ENCODE data around the gene ZDHHC20.
A peak's percentile ranks its signal among the peaks of the same experiment; 100 is the strongest.
"Not testable (repeated sequence)": the region's sequence is repeated elsewhere in the genome, so short reads cannot be mapped to it uniquely, and the experiment has no call there.

ZDHHC20 gene

DNA sequence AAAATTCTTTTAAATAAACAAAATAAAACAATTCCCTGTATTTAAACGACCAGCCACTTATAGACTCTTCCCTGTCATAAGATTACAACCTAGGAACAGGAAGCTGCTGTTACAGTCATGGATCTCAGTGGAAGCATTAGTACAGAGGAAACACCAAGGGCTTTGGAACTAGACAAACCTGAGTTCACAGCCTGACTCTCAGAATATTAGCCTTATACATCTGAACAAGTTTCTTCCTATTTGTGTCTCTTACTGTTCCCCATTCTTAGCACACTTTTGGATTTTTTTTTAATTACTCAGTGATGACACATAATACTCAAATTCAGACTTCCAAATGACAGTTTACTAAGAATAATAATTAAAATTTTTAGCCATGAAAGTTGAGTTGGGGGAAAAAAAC lies 46.1 kb downstream of the ZDHHC20 start:
- no peak for FAIRE-seq
- TF ChIP-seq POLR2A (IDR thresholded peaks at IDR 0.05; ENCODE audit: low read depth, low read length), result no peak
- no peak for DNase-seq (ENCODE audit: insufficient read length, low spot score)

GRCh38 chr13:21410453-21410852 lies 48.6 kb downstream of the ZDHHC20 start:
- not testable (repeated sequence) for FAIRE-seq

GRCh38 chr13:21405309-21405708 lies 53.8 kb downstream of the ZDHHC20 start:
- FAIRE-seq (no peak), DNase-seq (ENCODE audit: insufficient read length, low spot score) (no peak)
- TF ChIP-seq POLR2A (IDR thresholded peaks at IDR 0.05; ENCODE audit: low read depth, low read length), result no peak

More at GRCh38 chr13:21410453-21410852, 48.6 kb downstream of the ZDHHC20 start:
- not testable (repeated sequence) for DNase-seq (ENCODE audit: insufficient read length, low spot score)

DNA sequence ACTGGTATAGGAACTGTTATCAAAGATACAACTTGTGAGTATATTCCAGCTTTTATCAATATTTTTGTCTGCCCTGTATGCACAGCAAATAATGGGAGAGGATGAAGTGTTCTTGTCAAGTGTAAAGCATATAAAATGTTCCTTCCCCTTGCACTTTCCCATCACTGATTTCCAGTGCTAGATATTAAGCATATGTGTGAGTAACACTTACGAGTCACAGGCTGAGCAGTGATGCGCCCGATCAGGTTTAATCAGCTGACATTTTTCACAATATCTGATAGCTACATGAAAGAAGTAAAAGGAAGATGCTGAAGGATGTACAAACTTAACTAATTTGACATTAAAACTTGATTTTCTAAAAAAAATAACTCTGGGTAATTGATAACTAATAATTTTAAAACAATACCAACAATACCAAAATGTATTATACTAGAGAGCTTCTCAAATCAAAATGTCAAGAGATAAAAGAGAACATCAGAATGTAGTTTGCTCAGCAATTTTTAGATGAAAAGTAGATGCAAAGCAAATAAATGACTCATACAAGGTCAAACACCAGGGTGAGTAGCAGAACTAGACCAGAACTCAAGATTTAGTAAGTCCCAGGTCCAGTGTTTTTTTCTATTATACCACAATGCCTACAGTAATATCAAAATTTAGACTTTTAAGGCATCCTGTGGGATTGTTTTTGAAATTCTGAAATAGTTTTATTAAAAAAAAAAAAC lies 56.4 kb downstream of the ZDHHC20 start:
- FAIRE-seq (peak; percentile 83), DNase-seq (ENCODE audit: insufficient read length, low spot score) (no peak)
- no peak for TF ChIP-seq POLR2A (IDR thresholded peaks at IDR 0.05; ENCODE audit: low read depth, low read length)

- FAIRE-seq, result no peak
- no peak for TF ChIP-seq POLR2A (IDR thresholded peaks at IDR 0.05; ENCODE audit: low read depth, low read length)
- DNase-seq (ENCODE audit: insufficient read length, low spot score), result no peak
These were observed 59.4 kb downstream of the ZDHHC20 start for GRCh38 chr13:21399741-21400140.

DNA sequence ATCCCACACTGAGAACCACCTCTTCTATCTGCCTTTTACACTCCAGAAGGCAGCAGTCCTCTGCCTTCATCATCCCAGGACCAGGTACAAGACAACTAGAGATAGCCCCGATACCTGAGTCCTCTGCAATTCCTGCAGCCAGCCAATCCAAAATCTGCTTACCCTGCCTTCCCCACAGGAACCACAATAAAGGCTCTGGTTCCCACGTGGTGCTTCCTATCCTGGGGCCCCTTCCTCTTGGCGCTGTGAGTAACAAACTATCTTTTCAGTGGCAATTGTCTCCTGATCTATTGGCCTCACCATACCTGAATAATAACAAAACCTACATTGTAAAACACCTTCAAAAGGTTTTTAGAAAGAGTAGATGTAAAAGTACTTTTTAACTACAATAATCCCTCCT lies 63.1 kb downstream of the ZDHHC20 start:
- no peak for TF ChIP-seq POLR2A (IDR thresholded peaks at IDR 0.05; ENCODE audit: low read depth, low read length)
- DNase-seq (ENCODE audit: insufficient read length, low spot score) (no peak), FAIRE-seq (no peak)

DNA sequence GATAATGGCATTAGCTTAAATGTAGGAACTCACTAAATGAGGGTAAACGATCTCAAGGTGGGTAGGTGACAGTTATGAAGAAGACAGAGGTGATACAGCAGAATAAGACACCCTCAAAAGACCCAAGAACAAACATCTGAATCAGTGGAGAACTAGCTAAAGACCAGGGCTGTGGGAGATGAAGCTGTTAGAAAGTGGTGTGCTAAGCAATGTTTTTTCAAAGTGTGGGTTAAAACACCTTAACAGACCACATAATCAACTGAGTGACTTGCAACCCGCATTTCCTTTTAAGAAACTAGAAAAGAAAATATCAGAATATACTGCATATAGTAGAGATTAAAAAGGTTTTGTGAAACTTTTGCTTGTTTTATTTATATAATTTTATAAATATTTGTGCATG lies 70.0 kb downstream of the ZDHHC20 start:
- TF ChIP-seq POLR2A (IDR thresholded peaks at IDR 0.05; ENCODE audit: low read depth, low read length), result no peak
- no peak for DNase-seq (ENCODE audit: insufficient read length, low spot score)
- FAIRE-seq, result no peak

- TF ChIP-seq POLR2A (IDR thresholded peaks at IDR 0.05; ENCODE audit: low read depth, low read length), result no peak
- no peak for DNase-seq (ENCODE audit: insufficient read length, low spot score)
- no peak for FAIRE-seq
These were observed 73.4 kb downstream of the ZDHHC20 start for GRCh38 chr13:21385710-21386109.

- FAIRE-seq (no peak), DNase-seq (ENCODE audit: insufficient read length, low spot score) (no peak)
- no peak for TF ChIP-seq POLR2A (IDR thresholded peaks at IDR 0.05; ENCODE audit: low read depth, low read length)
These were observed 76.0 kb downstream of the ZDHHC20 start for GRCh38 chr13:21383090-21383489.

- not testable (repeated sequence) for FAIRE-seq; DNase-seq (ENCODE audit: insufficient read length, low spot score)
These were observed 81.8 kb downstream of the ZDHHC20 start for GRCh38 chr13:21376998-21377985.

GRCh38 chr13:21372530-21372929 lies 86.6 kb downstream of the ZDHHC20 start:
- TF ChIP-seq POLR2A (IDR thresholded peaks at IDR 0.05; ENCODE audit: low read depth, low read length), result no peak
- no peak for DNase-seq (ENCODE audit: insufficient read length, low spot score)
- no peak for FAIRE-seq

GRCh38 chr13:21371011-21371410 lies 88.1 kb downstream of the ZDHHC20 start:
- no peak for FAIRE-seq
- no peak for DNase-seq (ENCODE audit: insufficient read length, low spot score)
- no peak for TF ChIP-seq POLR2A (IDR thresholded peaks at IDR 0.05; ENCODE audit: low read depth, low read length)

DNA sequence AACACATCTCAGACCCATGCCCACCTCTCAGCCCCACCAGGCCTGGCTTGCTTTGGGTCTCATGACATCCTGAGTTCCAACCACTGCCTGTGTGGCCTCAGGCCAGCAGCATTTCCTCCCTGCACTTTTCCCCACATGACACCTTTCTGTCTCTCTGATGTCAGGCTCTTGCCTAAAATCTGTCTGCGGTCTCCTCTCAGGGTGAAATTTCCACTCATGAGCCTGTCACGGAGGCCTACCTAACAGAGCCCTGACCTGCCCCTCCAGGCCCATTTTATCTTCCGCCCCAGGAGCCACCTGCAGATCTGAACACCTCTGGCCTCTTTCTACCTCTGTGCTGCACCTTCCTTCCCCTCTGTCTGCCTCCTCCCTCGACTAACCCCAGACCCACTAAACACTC lies 93.5 kb downstream of the ZDHHC20 start:
- FAIRE-seq (no peak), DNase-seq (ENCODE audit: insufficient read length, low spot score) (no peak)
- TF ChIP-seq POLR2A (IDR thresholded peaks at IDR 0.05; ENCODE audit: low read depth, low read length), result no peak

DNA sequence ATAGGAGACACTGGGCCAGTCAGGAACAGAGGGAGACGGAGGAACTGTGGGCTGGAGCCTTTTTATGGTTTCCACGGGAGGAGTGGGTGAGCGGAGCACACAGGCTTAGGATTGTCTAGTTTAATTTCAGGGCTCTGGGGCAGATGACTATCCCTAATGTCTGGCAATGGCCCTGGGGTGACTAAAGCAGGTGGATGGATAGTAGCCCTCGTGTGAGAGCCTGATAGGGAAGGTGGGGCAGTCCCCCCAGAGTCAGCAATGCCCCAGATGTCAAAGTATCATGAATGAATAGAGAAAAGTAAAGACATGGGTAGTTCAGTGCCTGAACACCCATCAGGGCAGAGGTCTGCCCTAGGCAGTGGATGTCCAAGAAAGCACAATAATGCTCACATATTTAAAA lies 94.2 kb downstream of the ZDHHC20 start:
- DNase-seq (ENCODE audit: insufficient read length, low spot score), result no peak
- FAIRE-seq, result no peak
- no peak for TF ChIP-seq POLR2A (IDR thresholded peaks at IDR 0.05; ENCODE audit: low read depth, low read length)

DNA sequence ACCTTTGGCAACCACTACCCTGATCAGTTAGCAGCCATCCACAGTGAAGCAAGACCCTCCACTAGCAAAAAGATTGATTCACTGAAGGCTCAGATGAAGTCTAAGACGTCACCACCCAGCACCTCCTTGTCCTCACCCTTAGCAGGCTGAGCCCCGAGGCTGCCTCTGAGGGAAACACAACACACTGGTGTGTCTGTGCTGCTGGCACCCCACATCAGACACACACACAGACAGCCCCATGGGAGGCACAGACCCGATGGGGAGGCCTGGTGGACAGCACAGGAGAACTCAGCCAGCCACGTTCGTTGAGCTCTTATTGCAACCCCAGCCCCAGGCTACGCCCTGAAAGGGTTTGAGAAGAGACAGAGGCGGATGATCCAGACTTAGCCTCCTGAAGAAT lies 94.7 kb downstream of the ZDHHC20 start:
- no peak for TF ChIP-seq POLR2A (IDR thresholded peaks at IDR 0.05; ENCODE audit: low read depth, low read length)
- FAIRE-seq (no peak), DNase-seq (ENCODE audit: insufficient read length, low spot score) (no peak)
